T-helper 2 cell treated with Interferon-gamma antibody and Interleukin-4, amounts not matched to agents 100 ng/mL and 5 ng/mL, for 36 hours (primary cell): Measurements from ENCODE around the gene TECPR1. TPM values are rescaled to one million over a fixed set of nuclear protein-coding genes. Genes with fewer than 3 reads are reported as not detected.

Experiments used
- intact Hi-C: fragments of 100-400 bp; cut with micrococcal nuclease; formaldehyde crosslinking; loops from one replicate; pipeline ENCODE4 v1.15.1; 2023
- total RNA-seq: library from RNA; stranded (reverse); gene quantifications from 2 replicates; pipeline ENCODE4 v1.2.3, GENCODE V29; 2022

TECPR1 gene
- total RNA-seq, 1 donor from 2014 or later = 73.7 TPM

DNA sequence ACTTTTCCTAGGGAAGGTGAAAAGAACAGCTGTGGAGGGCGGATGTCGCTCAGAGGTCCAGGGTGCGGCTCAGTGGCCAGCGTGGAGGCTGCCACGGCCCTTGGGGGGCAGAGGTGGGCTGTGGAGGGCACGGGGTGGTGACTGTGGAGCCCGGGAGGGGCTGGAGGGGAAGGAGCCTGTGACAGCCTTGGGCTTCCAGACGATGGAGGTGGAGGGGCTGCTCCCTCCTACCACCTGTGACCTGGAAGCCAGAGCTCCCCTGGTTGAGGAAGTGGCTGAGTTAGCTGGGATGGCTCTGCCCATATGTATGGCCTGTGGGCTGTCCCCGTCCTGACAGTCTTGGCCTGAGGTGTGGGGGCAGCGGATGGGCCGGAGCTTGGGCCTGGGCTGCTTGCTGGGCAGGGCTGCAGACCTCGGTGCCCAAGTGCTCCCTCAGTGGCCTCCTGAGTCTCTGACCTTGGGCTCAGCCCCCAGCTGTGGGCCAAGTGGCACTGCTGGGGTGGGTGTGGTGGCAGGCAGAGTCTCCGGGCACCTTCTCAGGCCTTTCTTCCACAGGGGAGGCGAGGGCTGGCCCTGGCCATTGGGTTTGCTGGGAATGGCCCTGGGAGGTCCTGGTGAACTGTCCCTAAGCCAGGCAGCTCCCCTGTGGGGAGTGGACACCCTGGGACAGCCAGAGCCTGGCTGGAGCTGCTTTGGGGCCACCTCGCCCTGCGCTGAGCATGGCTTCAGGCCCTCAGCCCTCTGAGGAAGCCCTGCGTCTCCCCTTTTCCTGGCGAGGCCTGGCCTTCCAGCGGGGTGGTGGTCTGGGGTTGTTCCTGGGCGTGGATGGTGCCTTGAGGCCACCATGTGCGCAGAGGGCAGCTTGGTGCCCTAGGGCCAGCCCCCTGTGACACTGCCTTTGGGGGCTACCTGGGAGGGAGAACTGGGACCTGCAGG is 33.4 kb upstream of the TECPR1 start:
- intact Hi-C loops = no loop called here

DNA sequence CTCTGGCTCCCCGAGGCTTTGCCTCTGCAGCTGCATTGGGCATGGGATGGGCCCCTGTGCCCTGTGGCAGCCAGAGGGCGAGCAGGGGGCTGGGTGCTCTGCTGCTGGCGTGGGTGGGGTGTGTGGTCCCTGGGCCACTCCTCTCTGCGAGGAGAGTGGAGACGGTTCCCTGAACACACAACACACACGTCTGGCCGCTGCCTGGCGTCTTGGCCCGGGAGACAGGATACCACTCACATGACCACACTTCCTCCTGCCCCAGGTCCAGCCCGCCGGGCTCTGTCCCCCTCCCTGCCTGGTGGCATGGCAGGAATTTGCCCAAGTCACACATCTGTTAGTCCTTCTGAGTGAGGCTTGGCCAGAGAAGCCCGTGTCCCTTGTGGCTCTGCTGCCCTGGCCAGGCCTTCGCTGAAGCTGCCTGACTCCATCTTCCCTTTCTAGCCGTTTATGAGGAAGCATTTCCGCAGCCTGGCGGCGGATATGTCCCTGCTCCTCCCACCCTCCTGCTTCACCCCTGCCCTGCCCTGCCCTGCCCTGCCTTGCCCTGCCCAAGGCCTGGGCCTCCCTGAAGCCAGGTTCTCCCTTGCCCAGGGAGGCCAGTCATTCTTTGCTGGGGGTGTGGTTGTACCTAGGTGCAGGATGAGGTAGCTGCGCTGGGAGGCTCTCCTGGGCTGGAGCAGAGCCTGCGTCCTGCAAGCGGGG is 32.5 kb upstream of the TECPR1 start:
- intact Hi-C loops = loop anchor here (5.0 kb wide), 3 partner anchors 82 to 858 kb away; partner anchors contain the start of gene SMURF1

DNA sequence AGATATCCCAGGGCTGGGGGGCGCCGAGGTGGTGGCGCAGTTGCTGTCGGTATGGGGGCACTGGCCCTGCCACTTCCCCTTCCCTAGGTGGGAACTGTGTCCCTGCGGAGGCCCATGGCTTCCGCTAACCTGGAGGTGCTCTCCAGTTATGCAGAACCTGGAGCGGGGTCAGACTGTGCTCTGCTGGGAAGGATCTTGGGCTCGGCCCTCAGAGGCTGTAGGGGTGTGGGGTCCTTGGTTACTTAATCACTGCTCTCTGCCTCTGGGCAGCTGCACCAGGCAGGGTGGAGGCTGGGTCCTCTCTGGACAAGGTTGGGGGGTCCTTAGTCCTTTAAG is 31.8 kb upstream of the TECPR1 start:
- intact Hi-C loops = loop anchor here (5.0 kb wide), 3 partner anchors 82 to 858 kb away; partner anchors contain the start of gene SMURF1

DNA sequence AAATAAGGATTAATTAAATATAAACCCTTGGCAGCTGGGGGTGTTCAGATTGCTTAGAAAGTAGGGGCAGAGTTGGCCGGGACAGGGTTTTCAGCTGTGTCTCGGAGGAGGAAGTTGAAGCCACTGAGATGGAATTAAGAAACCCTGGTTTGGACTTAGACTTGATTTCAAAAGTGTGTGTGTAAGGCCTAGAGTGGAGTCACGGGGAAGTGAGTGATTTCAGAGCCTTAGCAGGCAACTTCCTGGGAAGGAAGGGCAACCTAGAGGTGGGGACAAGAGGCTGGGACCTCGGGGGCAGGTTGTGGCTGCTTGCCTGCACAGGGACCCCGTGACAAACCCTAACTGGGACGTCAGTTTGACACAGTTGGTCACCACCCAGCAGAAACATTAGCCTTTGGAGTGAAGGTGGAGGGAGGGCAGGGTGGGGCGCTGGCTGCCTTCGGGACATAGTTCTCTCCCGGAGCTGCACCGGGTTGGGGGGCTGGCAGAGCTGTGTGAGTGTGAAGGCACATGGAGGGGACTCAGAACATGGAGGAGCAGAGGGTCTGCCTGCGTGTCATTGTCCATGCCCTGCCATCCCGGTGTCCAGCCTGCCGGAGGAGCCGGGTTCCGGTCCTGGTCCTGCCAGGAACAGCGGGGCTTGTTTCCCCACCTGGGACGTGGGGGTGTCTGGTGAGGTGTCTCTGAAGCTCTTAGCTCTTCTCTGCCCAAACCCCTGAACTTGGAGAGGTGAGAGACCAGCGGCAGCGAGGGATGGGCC is 31.3 kb upstream of the TECPR1 start:
- intact Hi-C loops = loop anchor here (5.0 kb wide), 3 partner anchors 81 to 859 kb away; partner anchors contain the start of gene SMURF1

DNA sequence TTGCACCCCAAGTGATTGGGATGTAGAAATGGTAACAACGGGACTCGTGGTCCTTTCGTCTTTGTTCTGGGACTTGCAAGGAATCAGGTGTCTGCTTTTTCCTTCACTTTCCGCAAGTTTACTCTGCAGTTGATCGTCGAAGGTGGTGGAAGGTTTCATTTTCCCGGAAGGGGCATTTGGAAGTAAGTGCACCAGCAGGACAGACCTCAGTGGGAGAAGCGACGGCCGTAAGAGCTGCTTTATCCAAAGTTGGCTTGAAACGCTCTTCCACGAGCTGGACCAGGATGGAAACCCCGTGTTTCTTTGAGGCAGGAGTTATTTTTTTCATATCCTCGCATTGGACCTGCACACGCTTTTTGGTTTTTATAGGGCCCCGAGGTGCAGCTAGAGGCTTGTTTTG is 30.7 kb upstream of the TECPR1 start:
- intact Hi-C loops = loop anchor here (5.0 kb wide), 3 partner anchors 80 to 860 kb away; partner anchors contain the start of gene SMURF1

DNA sequence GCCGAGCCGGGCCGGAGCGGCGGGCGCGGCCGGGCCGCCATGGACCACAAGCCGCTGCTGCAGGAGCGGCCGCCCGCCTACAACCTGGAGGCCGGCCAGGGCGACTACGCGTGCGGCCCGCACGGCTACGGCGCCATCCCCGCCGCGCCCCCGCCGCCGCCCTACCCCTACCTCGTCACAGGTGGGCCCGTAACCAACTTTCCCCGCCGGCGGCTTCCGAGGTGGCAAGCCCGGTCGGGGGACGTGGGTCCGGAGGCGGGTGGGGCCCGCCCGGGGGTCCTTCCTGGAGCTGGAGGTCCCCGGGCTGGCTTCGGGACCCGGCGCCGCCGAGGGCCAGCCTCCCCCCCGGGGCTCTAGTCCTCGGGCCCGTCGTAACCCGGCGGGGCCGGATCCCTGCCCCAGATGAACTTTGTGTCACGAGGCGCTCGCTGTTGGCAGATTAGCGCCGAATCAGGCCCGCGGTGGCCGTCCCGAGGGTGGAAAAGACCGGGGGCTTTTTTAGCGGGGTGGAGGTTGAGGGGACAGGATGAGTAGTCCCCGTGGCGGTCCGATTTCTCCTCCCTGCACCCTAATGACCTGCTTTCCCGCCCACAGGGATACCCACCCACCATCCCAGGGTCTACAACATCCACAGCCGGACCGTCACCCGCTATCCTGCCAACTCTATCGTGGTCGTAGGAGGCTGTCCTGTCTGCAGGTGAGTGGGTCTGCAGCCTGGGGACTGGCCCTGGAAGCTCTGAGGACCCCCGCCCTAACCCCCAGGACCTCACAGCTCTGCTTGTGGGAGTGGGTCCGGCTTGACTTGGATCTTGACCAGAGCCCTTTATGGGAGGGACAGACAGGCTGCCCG is 29.9 kb upstream of the TECPR1 start:
- intact Hi-C loops = loop anchor here (1.0 to 5.0 kb wide), 7 partner anchors 30 to 860 kb away; partner anchors contain the start of genes BAIAP2L1, LMTK2, SMURF1 and TECPR1

DNA sequence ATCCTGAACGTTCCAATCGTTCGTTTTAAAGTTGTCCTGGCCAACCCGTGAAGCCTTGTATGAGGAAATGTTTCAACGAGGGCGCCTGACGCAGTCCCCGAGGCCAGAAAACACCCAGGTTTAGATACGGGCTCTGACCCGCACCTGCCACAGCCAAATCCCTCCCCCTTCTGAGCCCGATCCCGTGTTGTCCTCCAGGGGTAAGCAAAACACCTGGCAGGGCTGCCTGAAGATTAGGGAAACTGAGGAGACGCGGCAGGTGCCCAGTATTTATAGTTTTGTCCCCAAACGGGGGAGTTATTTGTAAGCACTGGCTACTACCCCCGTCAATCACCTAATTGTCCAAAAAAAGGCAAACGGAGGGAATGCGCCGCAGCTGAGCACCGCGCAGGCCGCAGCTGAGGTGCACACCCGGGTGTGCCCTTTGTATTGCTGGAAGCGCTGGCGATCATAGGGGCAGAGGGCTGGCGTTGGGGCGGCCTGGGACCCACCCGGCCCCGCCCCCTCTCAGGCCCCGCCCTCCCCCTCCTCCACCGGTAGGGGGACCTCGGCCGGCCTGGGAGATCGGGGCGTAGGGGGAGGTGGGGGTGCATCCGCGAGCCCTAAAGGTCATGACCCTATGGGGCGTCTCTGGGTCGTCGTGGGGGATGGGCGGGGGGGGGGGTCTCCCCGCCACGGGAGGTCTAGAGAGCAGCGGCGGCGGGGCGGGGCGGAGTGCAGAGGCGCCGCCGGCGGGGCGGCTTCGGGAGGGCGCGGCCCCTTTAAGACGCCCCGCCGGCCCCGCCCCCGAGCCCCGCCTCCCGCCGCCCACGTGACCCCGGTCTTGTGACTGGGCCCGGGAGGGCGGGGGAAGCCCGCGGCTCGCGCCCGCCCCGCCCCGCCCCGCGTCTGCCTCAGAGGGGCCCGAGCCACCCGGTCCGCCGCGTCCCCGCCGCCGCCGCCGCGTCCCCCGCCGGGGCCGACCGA is 29.0 kb upstream of the TECPR1 start, which contains the start of gene BRI3:
Gene BRI3, plus strand, starts transcription at position 896 of the 966 bp plus-strand sequence. CDS start 110 bp downstream, outside the sequence.
- intact Hi-C loops = loop anchor here (1.0 to 5.0 kb wide), 7 partner anchors 29 to 861 kb away; partner anchors contain the start of genes BAIAP2L1, LMTK2, SMURF1 and TECPR1

DNA sequence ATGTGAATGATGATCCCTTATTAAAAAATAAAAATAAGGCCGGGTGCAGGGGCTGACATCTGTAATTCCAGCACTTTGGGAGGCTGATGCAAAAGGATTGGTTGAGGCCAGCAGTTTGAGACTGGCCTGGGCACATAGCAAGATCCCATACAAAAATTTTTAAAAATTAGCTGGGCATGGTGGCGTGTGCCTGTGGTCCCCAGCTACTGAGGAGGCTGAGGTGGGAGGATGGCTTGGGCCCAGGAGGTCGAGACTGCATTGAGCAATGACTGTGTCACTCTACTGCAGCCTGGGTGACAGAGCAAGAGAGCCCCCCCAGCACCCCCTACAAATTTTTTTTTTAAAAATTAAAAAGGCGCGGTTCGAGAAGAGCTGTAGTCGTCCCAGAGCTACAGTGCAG is 28.3 kb upstream of the TECPR1 start:
- intact Hi-C loops = loop anchor here (5.0 kb wide), 3 partner anchors 78 to 862 kb away; partner anchors contain the start of gene SMURF1

DNA sequence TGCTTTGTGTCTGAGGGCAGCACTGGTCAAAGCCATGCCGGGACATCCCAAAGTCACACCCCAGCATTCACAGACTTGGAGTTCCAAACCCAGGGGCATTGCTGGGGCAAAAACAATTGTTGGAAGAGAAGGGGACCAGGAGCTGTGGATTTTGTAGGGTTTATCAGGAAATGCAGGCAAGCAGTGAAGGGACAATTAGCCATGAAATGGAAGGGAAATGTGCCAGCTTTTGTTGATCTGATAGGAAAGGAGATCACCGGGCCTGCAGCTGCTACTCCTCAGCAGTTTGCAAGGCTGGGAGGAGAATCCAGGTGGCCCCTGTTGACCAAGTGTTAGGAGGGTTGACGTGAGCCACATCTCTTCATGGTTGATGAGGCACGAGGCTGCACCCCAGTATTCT is 26.9 kb upstream of the TECPR1 start:
- intact Hi-C loops = no loop called here

DNA sequence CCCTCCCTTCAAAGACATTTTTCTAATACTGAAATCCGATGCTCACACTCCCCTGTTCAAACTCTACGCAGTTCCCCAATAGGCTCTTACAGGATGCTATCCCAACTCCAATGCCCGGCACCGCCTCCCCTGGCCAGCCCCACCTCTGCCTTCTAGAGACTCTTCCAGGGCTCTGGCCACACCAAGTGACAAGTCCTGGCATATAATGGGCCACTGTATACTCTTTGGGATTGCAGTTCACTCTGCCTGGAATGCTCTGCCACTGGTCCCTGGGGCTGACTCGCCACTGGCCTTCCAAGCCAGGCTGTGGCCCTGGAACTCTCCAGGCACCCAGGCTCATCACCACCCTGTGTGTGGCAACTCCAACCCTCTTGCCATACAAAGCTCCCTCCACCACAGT is 26.4 kb upstream of the TECPR1 start:
- intact Hi-C loops = no loop called here

DNA sequence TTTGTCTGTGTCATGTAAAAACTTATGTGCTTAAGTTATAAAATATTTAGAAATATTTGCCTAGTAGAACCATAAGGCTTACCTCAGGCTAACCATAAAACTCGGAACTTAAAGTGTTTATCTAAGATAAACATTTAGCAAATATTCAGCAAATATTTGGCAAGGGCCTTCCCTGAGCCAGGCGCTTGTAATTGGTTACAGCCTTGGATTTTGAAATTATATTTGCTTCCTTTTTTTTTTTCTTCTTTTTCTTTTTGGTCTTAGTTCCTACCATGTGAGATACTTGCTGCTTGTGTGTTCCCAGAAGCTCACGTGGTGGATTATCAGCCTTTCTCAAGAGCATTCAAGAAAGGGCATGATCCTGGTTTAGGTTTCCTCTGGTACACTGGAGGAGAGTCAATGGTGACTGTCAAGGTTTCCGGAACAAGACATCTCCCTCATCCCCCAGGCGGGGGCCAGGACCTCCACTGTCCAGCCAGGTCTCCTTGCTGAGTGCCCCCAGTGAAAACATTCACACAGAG is 24.3 kb upstream of the TECPR1 start:
- intact Hi-C loops = no loop called here

DNA sequence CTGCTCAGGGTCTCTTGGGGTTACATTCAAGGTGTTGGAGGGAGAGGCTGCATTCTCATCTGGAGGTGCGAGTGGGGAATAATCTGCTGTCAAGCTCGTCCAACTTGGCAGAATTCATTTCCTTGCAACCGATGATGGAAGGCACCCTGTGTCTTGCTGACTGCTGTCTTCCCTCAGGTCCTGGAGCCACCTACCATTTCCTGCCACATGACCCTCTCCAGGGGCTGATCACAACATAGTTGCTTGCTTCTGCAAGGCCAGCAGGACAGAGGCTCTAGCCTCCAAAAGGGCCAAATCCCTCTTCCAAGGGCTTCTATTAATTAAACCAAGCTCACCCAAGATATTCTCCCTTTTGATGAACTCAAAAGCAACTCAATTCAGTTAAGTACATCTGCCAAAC is 15.3 kb upstream of the TECPR1 start:
- intact Hi-C loops = no loop called here

DNA sequence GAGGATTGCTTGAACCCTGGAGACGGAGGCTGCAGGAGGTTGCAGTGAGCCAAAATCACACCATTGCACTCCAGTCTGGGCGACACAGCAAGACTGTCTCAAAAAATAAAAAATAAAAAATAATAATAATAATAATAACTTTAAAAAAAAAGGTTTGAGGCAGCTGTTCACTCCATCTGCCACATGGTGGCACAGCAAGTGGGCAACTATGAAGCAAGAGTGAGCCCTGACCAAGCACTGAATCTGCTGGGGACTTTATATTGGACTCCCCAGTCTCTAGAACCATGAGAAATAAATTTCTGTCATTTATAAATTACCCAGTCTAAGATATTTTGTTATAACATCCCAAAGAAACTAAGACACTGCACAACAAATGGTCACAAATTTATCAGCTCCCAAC is 14.8 kb upstream of the TECPR1 start:
- intact Hi-C loops = no loop called here

DNA sequence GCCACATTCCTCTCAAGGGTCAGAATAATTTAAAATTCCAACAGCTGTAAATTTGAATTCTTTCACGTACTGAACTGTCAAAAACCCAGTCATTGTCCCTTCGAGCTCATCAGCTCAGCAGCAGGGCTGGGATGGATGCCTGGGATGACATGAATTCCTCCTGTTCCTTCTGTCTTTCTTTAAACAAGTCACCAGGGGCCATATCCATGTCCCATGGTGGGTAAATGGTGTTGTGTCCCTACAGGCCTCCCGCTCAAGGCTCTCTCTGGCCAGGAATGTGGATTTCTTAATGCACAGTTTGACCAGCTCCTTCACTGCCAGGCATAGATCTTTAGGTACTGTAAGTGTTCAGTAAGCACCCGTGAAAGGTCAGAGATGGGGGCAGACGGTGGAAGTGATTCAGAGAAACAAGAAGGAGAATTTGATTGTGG is 13.8 kb upstream of the TECPR1 start:
- intact Hi-C loops = no loop called here

DNA sequence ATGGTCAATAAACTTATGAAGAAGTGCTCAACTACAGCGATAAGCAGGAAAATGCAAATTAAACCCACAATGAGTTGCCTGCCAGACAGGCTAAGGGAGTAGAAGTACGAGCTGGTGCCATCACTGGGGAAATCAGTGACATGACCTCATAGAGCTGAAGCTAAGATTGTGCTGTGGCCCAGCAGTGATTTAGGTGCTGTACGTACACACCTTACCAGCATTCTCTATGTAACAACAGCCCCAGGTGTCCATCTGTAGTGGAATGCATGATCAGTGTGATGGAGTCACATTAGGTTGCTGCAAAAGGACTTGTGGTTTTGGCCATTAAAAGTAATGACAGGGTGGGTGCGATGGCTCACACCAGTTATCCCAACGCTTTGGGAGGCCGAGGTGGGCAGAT is 5.7 kb upstream of the TECPR1 start:
- intact Hi-C loops = loop anchor here (10.0 kb wide), 1 partner anchor 1143 kb away; the partner anchor contains the start of gene SDHAF3

DNA sequence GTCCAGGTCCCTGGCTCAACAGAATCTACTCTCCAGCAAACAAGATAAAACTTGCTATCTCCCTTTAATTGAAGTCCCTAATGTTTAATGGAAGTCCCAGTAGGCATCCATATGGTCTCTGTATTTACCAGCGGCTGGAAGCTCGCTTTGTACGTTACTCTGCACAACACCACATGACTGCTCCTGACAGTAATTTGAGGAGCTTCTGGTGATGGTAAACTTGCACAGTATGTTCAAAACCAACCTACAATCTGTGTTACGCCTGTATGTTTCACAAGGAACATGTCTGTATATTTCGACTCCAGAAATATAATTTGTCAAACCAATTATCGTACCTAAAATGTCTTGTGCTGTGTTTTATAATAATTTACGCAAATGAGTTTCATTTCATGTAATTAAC is 4.4 kb upstream of the TECPR1 start:
- intact Hi-C loops = loop anchor here (10.0 kb wide), 1 partner anchor 1142 kb away; the partner anchor contains the start of gene SDHAF3

DNA sequence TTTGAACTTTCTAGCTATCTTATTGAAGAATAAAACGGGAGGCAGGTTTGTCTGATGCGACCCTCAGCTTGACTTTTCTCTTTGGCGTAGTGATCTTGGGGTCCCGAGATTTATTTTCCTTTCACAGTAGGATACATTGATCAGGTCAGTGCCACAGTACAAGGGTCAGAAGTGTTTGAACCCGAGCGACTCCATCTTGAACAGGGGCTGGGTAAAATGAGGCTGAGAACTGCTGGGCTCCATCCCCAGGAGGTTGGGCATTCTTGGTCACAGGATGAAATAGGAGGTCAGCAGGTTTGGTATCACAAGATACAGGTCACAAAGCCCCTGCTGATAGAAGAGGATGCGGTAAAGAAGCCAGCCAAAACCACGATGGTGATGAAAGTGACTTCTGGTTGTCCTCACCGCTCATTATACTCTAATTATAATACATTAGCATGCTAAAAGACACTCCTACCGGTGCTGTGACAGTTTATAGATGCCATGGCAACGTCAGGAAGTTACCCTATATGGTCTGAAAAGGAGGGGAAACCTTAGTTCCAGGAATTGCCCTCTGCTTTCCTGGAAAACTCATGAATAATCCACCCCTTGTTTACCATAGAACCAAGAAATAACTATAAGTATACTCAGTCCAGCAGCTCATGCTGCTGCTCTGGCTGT is 3.0 kb upstream of the TECPR1 start:
- intact Hi-C loops = loop anchor here (5.0 to 10.0 kb wide), 2 partner anchors 1072 to 1140 kb away; partner anchors contain the start of genes ARPC1A and SDHAF3

DNA sequence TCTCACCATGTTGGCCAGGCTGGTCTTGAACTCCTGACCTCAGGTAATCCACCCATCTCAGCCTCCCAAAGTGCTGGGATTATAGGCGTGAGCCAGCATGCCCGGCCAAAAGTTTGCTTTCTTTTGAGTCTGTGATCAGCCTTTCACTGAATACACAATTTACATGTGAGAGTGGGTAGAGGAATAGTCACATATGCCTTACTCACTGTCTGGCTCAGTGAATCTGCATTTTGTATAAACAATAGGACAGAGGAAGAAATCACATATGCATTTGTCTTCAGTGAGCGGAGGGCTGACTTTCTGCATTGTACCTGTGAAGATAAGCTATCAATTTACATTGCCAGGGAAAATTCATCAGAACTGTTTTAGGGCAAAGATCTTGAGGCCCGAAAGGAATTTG is 2.5 kb upstream of the TECPR1 start:
- intact Hi-C loops = loop anchor here (5.0 to 10.0 kb wide), 2 partner anchors 1073 to 1140 kb away; partner anchors contain the start of genes ARPC1A and SDHAF3
